HCT116 (cell line): Measurements from ENCODE around the gene UBE2V1. TPM values are rescaled to one million over a fixed set of nuclear protein-coding genes. Genes with fewer than 3 reads are reported as not detected.

Experiments used
- ATAC-seq: fragments of 200-7000 bp; cut with Tn5 transposase; 2 replicates; pipeline ENCODE4 v1.9.1; 2020; ENCODE audit warnings: mild to moderate bottlenecking, moderate library complexity
- BruUV-seq: library from RNA; stranded (reverse); fragments of 400-500 nt; replicated peaks from 2 replicates; lab custom pipeline; 2021; lab: Mats Ljungman, UMichigan
- CTCF ChIA-PET: fragments of 300-600 bp; sonication (Branson Sonifier 250); formaldehyde crosslinking; loops from one replicate; lab custom pipeline; 2021; ENCODE audit warnings: antibody characterized with exemption; lab: Charles Lee
- POLR2A ChIA-PET: fragments of 300-600, 350-600 bp; sonication (Branson Sonifier 250); formaldehyde crosslinking; loops from one replicate; lab custom pipeline; 2021; ENCODE audit warnings: antibody characterized with exemption; lab: Charles Lee
- RAD21 ChIA-PET, 2 experiments: fragments of 300-600 bp; sonication (Branson Sonifier 250); formaldehyde crosslinking; loops; one replicate each; lab custom pipeline; 2023; ENCODE audit warnings: low total read pairs in 2 of 2; ENCODE audit not compliant: uncharacterized antibody in 2 of 2, unreplicated experiment in 2 of 2, low non-redundant PET in 1 of 2; lab: Charles Lee
- DNase-seq: peaks from one replicate; pipeline ENCODE4 v3.0.0-alpha.2; 2010; ENCODE audit warnings: low read depth, low spot score
- H2AFZ ChIP-seq: fragments of 200-600 bp; shearing (Covaris generic), sonication (generic); 2 replicates; pipeline ENCODE4 v1.6.1; 2017; ENCODE audit warnings: low read depth, mixed run types, mixed read lengths, antibody characterized with exemption, low read length; ENCODE audit not compliant: poor library complexity, severe bottlenecking
- H3K27ac ChIP-seq: 2 replicates; pipeline ENCODE4 v1.5.1; 2012; ENCODE audit warnings: low read depth, low read length
- H3K27me3 ChIP-seq: fragments of 200-600 bp; sonication (generic); 2 replicates; pipeline ENCODE4 v1.6.1; 2016; ENCODE audit warnings: mixed run types, low read length, mixed read lengths; ENCODE audit not compliant: insufficient read depth
- H3K36me3 ChIP-seq, 2 experiments: fragments of 200-500 bp in 1 of 2; fragments of 200-600 bp in 1 of 2; sonication (Bioruptor generic) in 1 of 2; sonication (generic) in 1 of 2; 2 replicates each; pipeline versions ENCODE4 v1.5.1 to v1.6.1; 2014 to 2016; ENCODE audit warnings: low read length in 2 of 2, inconsistent platforms in 1 of 2, mixed read lengths in 1 of 2, mixed run types in 1 of 2; ENCODE audit not compliant: insufficient read depth in 2 of 2, control insufficient read depth in 1 of 2
- H3K4me1 ChIP-seq, 2 experiments: fragments of 200-600 bp in 1 of 2; sonication (generic) in 1 of 2; 2 replicates each; pipeline versions ENCODE4 v1.5.1 to v1.6.1; 2012 to 2017; ENCODE audit warnings: low read length in 2 of 2, inconsistent platforms in 1 of 2, mild to moderate bottlenecking in 1 of 2, mixed read lengths in 1 of 2, mixed run types in 1 of 2, moderate library complexity in 1 of 2; ENCODE audit not compliant: insufficient read depth in 2 of 2, control insufficient read depth in 1 of 2
- H3K4me2 ChIP-seq: fragments of 200-600 bp; sonication (generic); 2 replicates; pipeline ENCODE4 v1.6.1; 2017; ENCODE audit warnings: mixed run types, low read length, mixed read lengths
- H3K4me3 ChIP-seq, 2 experiments: fragments of 200-600 bp in 1 of 2; sonication (generic) in 1 of 2; replicated peaks in 1 of 2; 2 replicates each; pipeline ENCODE4 v1.5.1; 2011 to 2016; ENCODE audit warnings: low read length in 2 of 2, control low read depth in 1 of 2, low read depth in 1 of 2, mild to moderate bottlenecking in 1 of 2, mixed read lengths in 1 of 2, mixed run types in 1 of 2
- H3K79me2 ChIP-seq: fragments of 200-600 bp; sonication (generic); 2 replicates; pipeline ENCODE4 v1.6.1; 2017; ENCODE audit warnings: mild to moderate bottlenecking, mixed run types, low read length, moderate library complexity, mixed read lengths; ENCODE audit not compliant: insufficient read depth
- H3K9ac ChIP-seq: fragments of 200-600 bp; sonication (generic); 2 replicates; pipeline ENCODE4 v1.6.1; 2016; ENCODE audit warnings: low read length, mixed read lengths
- H3K9me2 ChIP-seq: fragments of 200-600 bp; sonication (generic), shearing (Covaris generic); 2 replicates; pipeline ENCODE4 v1.6.1; 2017; ENCODE audit warnings: mixed run types, mild to moderate bottlenecking, moderate library complexity; ENCODE audit not compliant: insufficient read depth
- H3K9me3 ChIP-seq, 2 experiments: fragments of 200-500 bp in 1 of 2; fragments of 200-600 bp in 1 of 2; sonication (Bioruptor generic) in 1 of 2; sonication (generic) in 1 of 2; 2 replicates each; pipeline ENCODE4 v1.6.1; 2014 to 2017; ENCODE audit warnings: low read length in 2 of 2, mixed read lengths in 2 of 2, inconsistent platforms in 1 of 2, low read depth in 1 of 2, mild to moderate bottlenecking in 1 of 2, mixed run types in 1 of 2, moderate library complexity in 1 of 2; ENCODE audit not compliant: control insufficient read depth in 1 of 2, insufficient read depth in 1 of 2
- H4K20me1 ChIP-seq: fragments of 200-600 bp; sonication (generic), shearing (Covaris generic); 2 replicates; pipeline ENCODE4 v1.6.1; 2017; ENCODE audit warnings: mixed run types, mild to moderate bottlenecking, moderate library complexity; ENCODE audit not compliant: insufficient read depth
- CEBPB ChIP-seq: IDR thresholded peaks from 2 replicates; pipeline ENCODE4 v1.6.1; 2012; ENCODE audit warnings: low read depth
- EGR1 ChIP-seq: IDR thresholded peaks from 2 replicates; pipeline ENCODE4 v1.6.1; 2012; ENCODE audit warnings: low read depth
- ELF1 ChIP-seq: IDR thresholded peaks from 2 replicates; pipeline ENCODE4 v1.6.1; 2012; ENCODE audit warnings: low read depth, borderline replicate concordance
- EZH2 ChIP-seq: fragments of 200-600 bp; sonication (generic); IDR thresholded peaks from 2 replicates; pipeline ENCODE4 v1.6.1; 2017; ENCODE audit warnings: antibody characterized with exemption, mixed run types
- EZH2phosphoT487 ChIP-seq: fragments of 200-600 bp; IDR thresholded peaks from 2 replicates; pipeline ENCODE4 v1.6.1; 2018; ENCODE audit warnings: antibody characterized with exemption, borderline replicate concordance
- POLR2A ChIP-seq: IDR thresholded peaks from 2 replicates; pipeline ENCODE4 v1.7.0; 2011; ENCODE audit warnings: borderline replicate concordance; ENCODE audit not compliant: insufficient read depth, insufficient read length; ENCODE audit errors: extremely low read depth
- POLR2AphosphoS5 ChIP-seq: IDR thresholded peaks from 2 replicates; pipeline ENCODE4 v1.6.1; 2011; ENCODE audit warnings: mild to moderate bottlenecking, low read depth, low read length, moderate library complexity
- SIN3A ChIP-seq: IDR thresholded peaks from 2 replicates; pipeline ENCODE4 v1.6.1; 2012; ENCODE audit warnings: low read depth
- SP1 ChIP-seq: IDR thresholded peaks from 2 replicates; pipeline ENCODE4 v1.6.1; 2012; ENCODE audit warnings: low read depth
- SRF ChIP-seq: IDR thresholded peaks from 2 replicates; pipeline ENCODE4 v1.6.1; 2012; ENCODE audit warnings: low read depth
- TCF7L2 ChIP-seq: IDR thresholded peaks from 2 replicates; pipeline ENCODE4 v1.7.0; 2011; ENCODE audit warnings: borderline replicate concordance, inconsistent platforms; ENCODE audit not compliant: insufficient read depth, insufficient read length; ENCODE audit errors: extremely low read depth
- YY1 ChIP-seq: IDR thresholded peaks from 2 replicates; pipeline ENCODE4 v1.6.1; 2011; ENCODE audit warnings: low read length, low read depth, moderate library complexity, mild to moderate bottlenecking; ENCODE audit not compliant: insufficient replicate concordance; ENCODE audit errors: extremely low read depth
- ZNF274 ChIP-seq: fragments of 200-500 bp; sonication (Bioruptor generic); IDR thresholded peaks from 2 replicates; pipeline ENCODE4 v1.6.1; 2014; ENCODE audit warnings: mild to moderate bottlenecking, low read depth, low read length, inconsistent platforms
- intact Hi-C: fragments of 100-400 bp; cut with micrococcal nuclease; formaldehyde crosslinking; loops from 2 replicates; pipeline ENCODE4 v1.10.0; 2022
- total RNA-seq: library from RNA; stranded (reverse); gene quantifications from one replicate; pipeline ENCODE4 v1.2.1, GENCODE V29; 2021; ENCODE audit not compliant: unreplicated experiment
- TF ChIP-seq, protein P1 (sequence below), 3 experiments: fragments of 200-600 bp in 1 of 3; sonication (generic) in 1 of 3; IDR thresholded peaks in 2 of 3; conservative IDR thresholded peaks in 1 of 3; 2 replicates each; pipeline ENCODE4 v1.5.1; 2012 to 2017; ENCODE audit warnings: low read depth in 2 of 3, low read length in 2 of 3, antibody characterized with exemption in 1 of 3, borderline replicate concordance in 1 of 3, control low read depth in 1 of 3, mild to moderate bottlenecking in 1 of 3, mixed read lengths in 1 of 3, mixed run types in 1 of 3, moderate library complexity in 1 of 3; ENCODE audit not compliant: insufficient read depth in 1 of 3
- TF ChIP-seq, protein P2 (sequence below): IDR thresholded peaks from 2 replicates; pipeline ENCODE4 v1.6.1; 2011; ENCODE audit warnings: mild to moderate bottlenecking, low read length, moderate library complexity; ENCODE audit not compliant: insufficient replicate concordance; ENCODE audit errors: extremely low read depth

Gene UBE2V1
- total RNA-seq, 1 experiment from 2014 or later: 114 TPM

DNA sequence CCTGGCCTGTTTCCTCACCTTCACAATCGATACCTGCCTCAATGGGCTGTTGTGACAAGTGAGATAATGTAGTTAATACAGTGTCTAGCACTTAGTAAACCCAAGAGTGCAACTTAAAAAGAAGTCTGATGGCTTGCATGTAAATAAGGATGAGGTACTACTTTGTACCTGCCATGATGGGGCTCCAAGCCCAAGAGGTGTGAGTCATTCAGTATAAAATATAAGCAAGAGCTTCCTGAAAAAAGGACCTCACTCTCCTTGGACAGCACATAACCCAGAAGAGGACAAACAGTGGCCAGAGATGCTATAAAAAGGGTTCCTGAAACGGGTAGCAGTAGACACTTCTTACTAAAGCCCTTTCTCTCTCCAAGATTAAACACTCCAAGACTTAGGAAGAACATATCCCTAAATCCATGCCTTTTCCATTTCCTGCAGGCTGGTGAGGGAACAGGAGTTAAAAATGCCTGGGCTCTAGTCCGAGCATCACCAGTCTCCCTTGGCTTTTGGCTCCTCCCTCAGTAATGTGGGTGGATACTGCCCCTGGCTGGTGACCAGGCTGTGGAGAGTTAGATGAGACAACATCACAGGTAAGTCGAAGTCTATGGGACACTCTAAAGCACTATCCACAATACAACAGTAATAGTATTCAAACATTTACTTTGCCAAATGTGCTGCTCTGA, 4.3 kb downstream of the UBE2V1 start:
- H3K4me3 ChIP-seq: no peak overlapping the region
- H3K4me2 ChIP-seq: peak overlapping the region; percentile 36; the same call in 1 of the 2 replicates
- no TSS peak for BruUV-seq
- no peak overlapping the region for H2AFZ ChIP-seq
- TF ChIP-seq EZH2phosphoT487 (no peak), SIN3A (no peak), TCF7L2 (no peak), YY1 (no peak), EGR1 (no peak)
- no peak overlapping the region for H3K9ac ChIP-seq
- no peaks in the 10 kb centered on the region for H3K27me3 ChIP-seq
- ChIA-PET RAD21 (no interaction called here), CTCF (interaction anchor here (2.6 kb wide), 1 partner anchor 12 kb away, joined by 10 read pairs; no protein-coding TSS in a partner anchor), POLR2A (no interaction called here)
- H3K79me2 ChIP-seq: peaks cover 92% of the 10 kb centered on the region
- intact Hi-C loops: no loop called here
- no peaks in the 10 kb centered on the region for H3K9me2 ChIP-seq
- H3K9me3 ChIP-seq: no peaks in the 10 kb centered on the region
- H3K36me3 ChIP-seq: peaks cover 2 to 14% of the 10 kb centered on the region in 2 experiments; a peak in 2 of 4 replicates
- no peak overlapping the region for H3K27ac ChIP-seq
- no peak for DNase-seq
- peaks cover 20% of the 10 kb centered on the region; the same call in 1 of the 2 replicates for H4K20me1 ChIP-seq
- no peak for ATAC-seq
- H3K4me1 ChIP-seq: peaks cover 70 to 88% of the 10 kb centered on the region in 2 experiments

DNA sequence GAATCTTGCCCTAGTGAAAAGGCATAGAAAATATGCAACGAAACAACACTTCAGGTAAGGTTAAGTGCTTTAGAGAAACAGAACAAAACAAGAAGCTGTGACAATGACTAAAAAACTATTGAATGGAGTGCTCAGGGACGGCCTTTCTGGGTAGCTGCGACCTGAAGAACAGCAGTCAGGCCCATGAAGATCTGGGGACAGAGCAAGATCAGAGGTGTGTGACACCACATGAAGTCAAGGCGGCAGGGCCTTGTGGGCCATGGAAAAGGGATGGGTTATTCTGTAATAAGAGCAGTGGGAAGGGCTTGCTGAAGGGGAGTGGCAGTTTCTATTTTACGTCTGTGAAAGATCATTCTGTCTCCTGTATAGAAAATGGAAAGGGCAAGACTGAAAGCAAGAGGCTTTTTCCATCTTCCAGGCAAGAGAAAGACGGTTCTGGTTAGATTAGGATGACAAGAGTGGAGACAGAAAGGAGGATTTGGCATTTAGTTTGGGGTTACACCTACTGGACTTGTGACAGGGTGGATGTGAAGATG, 5.1 kb downstream of the UBE2V1 start:
- H3K79me2 ChIP-seq: peaks cover 100% of the 10 kb centered on the region
- intact Hi-C loops: no loop called here
- H4K20me1 ChIP-seq: peaks cover 22% of the 10 kb centered on the region; the same call in 1 of the 2 replicates
- H3K4me2 ChIP-seq: peak overlapping the region; percentile 36; the same call in 1 of the 2 replicates
- ChIA-PET CTCF (no interaction called here), POLR2A (no interaction called here), RAD21 (no interaction called here)
- no peak overlapping the region for H3K9ac ChIP-seq
- H3K27ac ChIP-seq: no peak overlapping the region
- H3K27me3 ChIP-seq: no peaks in the 10 kb centered on the region
- no peaks in the 10 kb centered on the region for H3K9me2 ChIP-seq
- H3K4me1 ChIP-seq: peaks cover 76 to 91% of the 10 kb centered on the region in 2 experiments
- no peaks in the 10 kb centered on the region for H3K9me3 ChIP-seq
- H3K4me3 ChIP-seq: no peak overlapping the region
- no peak overlapping the region for H2AFZ ChIP-seq
- no TSS peak for BruUV-seq
- ATAC-seq (no peak), DNase-seq (no peak)
- H3K36me3 ChIP-seq: peaks cover 2 to 14% of the 10 kb centered on the region in 2 experiments; a peak in 2 of 4 replicates
- TF ChIP-seq CEBPB: no peak
- no peak for TF ChIP-seq POLR2A
- TF ChIP-seq, protein P1, sequence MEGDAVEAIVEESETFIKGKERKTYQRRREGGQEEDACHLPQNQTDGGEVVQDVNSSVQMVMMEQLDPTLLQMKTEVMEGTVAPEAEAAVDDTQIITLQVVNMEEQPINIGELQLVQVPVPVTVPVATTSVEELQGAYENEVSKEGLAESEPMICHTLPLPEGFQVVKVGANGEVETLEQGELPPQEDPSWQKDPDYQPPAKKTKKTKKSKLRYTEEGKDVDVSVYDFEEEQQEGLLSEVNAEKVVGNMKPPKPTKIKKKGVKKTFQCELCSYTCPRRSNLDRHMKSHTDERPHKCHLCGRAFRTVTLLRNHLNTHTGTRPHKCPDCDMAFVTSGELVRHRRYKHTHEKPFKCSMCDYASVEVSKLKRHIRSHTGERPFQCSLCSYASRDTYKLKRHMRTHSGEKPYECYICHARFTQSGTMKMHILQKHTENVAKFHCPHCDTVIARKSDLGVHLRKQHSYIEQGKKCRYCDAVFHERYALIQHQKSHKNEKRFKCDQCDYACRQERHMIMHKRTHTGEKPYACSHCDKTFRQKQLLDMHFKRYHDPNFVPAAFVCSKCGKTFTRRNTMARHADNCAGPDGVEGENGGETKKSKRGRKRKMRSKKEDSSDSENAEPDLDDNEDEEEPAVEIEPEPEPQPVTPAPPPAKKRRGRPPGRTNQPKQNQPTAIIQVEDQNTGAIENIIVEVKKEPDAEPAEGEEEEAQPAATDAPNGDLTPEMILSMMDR (IDR thresholded peaks at IDR 0.05 in 2 of 3, conservative IDR thresholded peaks at IDR 0.05 in 1 of 3; ENCODE audit: borderline replicate concordance in 1 of 3, insufficient read depth in 1 of 3, low read depth in 2 of 3, low read length in 2 of 3): no peak
- no peak for TF ChIP-seq EGR1
- no peak for TF ChIP-seq EZH2
- no peak for TF ChIP-seq SRF
- no peak for TF ChIP-seq ELF1
- TF ChIP-seq TCF7L2: no peak
- no peak for TF ChIP-seq ZNF274
- TF ChIP-seq POLR2AphosphoS5: no peak
- TF ChIP-seq SP1: no peak
- TF ChIP-seq, protein P2, sequence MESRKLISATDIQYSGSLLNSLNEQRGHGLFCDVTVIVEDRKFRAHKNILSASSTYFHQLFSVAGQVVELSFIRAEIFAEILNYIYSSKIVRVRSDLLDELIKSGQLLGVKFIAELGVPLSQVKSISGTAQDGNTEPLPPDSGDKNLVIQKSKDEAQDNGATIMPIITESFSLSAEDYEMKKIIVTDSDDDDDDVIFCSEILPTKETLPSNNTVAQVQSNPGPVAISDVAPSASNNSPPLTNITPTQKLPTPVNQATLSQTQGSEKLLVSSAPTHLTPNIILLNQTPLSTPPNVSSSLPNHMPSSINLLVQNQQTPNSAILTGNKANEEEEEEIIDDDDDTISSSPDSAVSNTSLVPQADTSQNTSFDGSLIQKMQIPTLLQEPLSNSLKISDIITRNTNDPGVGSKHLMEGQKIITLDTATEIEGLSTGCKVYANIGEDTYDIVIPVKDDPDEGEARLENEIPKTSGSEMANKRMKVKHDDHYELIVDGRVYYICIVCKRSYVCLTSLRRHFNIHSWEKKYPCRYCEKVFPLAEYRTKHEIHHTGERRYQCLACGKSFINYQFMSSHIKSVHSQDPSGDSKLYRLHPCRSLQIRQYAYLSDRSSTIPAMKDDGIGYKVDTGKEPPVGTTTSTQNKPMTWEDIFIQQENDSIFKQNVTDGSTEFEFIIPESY: no peak
- no peak for TF ChIP-seq SIN3A
- no peak for TF ChIP-seq EZH2phosphoT487
